Glomerular visceral epithelial cell (primary cell): ENCODE results near the gene RAMACL.
"Not testable (repeated sequence)": the region's sequence is repeated elsewhere in the genome, so short reads cannot be mapped to it uniquely, and the experiment has no call there.

Experiments used
- DNase-seq: peaks from one replicate; pipeline ENCODE4 v3.0.0-alpha.2; 2016; ENCODE audit errors: extremely low spot score

Gene RAMACL

DNA sequence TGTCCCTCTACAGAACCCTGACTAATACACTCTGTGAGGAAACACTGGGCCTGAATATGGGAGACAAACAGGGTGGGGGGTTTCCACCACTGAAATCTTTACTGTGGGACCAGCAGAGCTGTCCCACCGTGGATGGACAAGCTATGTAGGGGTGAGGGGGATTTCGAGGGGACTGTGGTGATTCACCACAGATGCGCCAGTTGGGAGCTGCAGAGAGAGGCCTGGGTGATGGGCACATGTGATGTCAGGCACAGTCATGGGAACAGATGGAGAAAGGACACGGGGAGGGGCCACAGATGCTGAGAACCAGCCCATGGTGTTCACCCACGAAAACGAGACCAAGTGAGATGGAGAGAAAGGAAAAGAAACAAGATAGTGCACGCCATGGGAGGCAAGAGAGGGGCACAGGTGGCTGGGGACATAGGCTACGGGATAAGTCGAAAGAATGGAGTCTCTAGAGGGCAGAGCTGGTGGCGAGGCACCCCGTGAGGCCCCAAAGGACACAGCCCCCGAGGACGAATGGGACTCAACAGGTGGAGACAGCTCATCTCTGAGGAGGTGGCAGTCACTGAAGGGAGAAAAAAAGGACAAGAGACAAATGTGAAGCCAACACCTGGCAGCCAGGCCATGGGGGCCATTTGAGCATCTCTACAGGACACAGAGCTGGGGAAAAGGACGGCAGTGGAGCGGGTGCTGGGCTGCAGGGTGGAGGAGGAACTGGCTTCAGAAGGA is 10.5 kb upstream of the RAMACL start:
- no peak for DNase-seq

DNA sequence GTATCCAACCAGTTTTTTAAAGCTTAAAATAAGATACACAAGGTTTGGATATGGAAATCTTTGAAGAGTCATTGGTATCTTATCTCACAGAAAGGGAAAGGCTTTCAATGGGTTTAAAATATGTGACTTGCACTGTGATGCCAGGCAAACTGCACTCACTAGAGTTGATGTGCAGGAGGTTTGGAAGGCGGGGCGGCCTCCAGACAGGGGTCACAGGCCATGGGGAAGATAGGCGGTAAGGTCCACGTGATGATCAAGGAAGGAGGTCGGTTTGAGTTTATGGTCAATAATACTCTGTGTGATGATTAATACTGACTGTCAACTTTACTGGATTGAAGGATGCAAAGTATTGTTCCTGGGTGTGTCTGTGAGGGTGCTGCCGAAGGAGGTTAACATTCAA is 9.5 kb upstream of the RAMACL start:
- no peak for DNase-seq

DNA sequence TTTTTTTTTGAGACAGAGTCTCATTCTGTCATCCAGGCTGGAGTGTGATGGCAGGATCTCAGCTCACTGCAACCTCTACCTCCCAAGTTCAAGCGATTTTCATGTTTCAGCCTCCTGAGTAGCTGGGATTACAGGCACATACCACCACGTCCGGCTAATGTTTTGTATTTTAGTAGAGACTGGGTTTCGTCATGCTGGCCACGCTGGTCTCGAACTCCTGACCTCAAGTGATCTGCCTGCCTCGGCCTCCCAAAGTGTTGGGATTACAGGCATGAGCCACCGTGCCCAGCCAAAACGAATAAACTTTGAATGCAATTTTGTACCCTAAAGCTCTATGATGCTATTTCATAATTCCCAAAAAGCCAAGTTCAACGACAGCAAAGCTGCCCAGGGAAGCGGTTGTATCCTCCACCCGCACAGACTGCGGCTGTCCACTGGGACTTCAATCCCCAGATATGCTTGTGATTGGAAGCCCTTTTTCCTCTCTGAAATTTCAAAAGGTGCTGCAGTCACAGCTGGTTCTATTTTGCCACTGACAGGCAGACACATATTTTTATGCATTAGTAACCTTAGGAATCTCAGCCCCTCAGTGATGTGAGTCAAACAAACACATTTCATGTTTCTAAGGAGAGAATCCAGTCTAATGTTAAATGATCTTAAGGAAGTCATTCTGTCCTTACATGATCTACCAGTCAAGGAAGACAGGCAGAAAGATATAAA is 8.7 kb upstream of the RAMACL start:
- peak; percentile 87 for DNase-seq

GRCh38 chr6:166592821-166593220 is 6.3 kb upstream of the RAMACL start:
- DNase-seq: peak; percentile 58

DNA sequence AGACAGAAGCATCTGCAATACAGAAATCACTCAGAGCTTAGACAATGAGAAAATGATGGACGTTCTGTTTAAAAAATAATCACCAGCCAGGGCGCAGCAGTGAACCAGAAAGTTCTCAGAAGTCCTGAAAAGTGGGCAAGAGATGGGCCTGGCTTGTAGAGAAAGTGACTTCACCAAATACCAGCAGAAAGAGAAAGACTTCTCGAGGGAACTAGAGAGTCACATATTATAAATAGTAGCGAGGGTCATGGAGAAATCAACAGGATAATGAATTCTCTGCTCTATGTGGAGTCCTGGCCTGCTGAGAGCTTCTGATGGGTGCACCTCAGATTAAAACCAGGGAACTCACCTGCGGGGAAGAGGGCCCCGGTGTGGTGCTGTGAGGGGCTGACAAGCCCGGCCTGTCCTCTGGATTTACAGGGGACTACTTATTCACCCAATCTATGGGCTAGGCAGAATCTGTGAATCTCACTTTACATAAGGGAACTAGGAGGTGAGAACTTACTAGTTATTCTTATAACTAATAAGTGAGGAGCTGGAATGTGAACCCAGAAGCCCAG is 5.6 kb upstream of the RAMACL start:
- no peak for DNase-seq

DNA sequence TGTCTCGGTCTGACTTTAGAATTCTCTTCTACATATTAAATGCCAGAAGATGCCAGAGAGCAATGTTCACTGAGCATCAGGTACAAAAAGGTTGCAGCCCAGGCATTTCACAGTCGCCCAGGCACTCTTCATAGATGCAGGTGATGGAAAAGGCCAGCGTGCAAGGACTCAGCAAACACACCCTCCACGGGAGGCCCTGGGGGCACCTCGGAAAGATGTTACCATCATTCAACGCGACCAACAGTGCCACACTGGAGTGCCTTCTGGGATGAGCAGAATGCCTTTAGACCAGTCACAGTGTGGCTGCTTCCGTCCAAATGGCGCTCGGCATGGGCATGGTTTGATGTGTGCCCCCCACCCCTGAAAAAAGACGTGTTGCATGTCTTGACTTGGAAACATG is 4.5 kb upstream of the RAMACL start:
- DNase-seq: no peak

DNA sequence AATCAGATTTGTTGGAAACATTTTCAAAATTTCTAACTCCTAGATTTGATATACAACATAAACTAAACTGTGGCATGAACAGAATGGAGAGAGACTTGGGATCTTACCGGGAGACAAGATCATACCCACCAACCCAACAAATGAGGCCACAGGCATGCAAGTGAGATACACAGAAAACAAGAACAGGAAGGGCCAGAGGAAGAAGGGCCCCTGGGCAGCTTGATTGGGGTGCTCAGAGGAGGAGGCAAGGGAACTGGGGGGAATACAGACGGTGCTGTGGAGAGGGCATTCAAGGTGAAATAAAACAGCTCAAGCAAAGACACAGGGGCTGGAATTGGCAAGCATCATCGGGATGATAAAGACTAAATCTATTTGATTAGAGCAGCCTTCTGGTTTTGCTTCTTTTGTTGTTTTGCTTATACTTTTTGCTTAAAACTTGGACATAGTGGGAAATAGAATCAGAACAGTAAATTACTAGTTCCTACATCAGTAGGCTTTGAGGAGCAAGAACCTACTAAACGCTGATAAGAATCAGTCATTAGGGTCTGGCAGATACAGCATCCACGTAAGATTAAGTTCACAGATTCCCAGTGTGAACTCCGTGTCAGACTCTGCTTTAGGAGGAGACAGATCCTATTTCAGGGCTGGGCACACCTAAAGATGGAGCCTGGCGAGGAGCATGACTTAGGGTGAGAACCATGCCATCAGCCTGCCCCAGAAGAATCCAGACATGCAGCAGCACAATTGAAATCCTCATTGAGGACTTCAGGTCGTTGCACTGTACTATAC is 3.5 kb upstream of the RAMACL start:
- no peak for DNase-seq

GRCh38 chr6:166589337-166589731 is 2.9 kb upstream of the RAMACL start:
- no peak for DNase-seq

- DNase-seq: peak; percentile 58
Observed at GRCh38 chr6:166588691-166589336, 2.3 kb upstream of the RAMACL start.

DNA sequence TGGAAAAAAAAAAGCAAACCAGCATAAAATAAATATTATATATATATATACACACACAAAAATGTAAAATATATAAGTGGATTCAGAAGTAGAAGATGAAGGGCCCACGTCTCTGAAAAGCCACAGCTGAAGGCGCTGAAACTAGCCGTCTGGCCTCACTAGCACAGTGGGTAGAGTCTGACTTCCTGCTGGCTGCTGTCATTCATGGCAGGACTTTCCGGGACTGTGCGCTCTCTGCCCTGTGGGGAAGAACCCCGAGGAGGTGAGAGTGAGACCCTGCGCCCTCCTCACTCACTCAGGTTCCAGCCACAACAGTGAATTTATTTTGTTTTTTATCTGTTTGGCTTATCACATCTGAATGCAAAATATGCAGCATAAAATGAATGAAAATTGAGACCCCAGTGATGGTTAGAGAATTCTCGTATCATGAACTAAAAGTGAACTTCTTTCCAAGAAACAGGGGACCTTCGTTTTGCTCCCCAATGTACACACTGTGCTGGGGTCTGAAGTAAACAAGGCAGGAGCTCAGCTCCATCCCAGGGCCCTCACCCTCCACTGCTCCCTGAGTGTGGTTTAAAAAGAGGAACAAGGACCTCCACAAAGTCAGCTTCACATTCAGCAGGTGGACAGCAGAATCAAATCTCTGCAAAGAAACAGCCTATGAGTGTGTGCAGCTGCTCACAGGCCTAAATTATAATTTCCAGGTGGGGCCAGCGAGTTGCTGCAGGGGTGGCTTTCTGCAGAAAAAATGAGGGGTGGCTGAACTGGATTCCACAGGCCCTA is 1.3 kb upstream of the RAMACL start:
- DNase-seq: no peak

GRCh38 chr6:166584853-166585429 is 1.5 kb downstream of the RAMACL start:
- no peak for DNase-seq

GRCh38 chr6:166584155-166584554 is 2.3 kb downstream of the RAMACL start:
- no peak for DNase-seq

GRCh38 chr6:166583230-166583965 is 3.1 kb downstream of the RAMACL start:
- no peak for DNase-seq

- DNase-seq: peak; percentile 39
Observed at GRCh38 chr6:166582258-166582657, 4.2 kb downstream of the RAMACL start.

DNA sequence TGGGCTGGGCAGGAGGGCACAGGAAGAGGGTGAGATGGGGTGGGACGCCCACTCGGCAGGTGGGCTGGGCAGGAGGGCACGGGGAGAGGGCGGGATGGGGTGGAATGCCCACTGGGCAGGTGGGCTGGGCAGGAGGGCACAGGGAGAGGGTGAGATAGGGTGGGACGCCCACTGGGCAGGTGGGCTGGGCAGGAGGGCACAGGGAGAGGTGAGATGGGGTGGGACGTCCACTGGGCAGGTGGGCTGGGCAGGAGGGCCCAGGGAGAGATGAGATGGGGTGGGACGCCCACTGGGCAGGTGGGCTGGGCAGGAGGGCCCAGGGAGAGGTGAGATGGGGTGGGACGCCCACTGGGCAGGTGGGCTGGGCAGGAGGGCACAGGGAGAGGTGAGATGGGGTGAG is 4.7 kb downstream of the RAMACL start:
- DNase-seq: not testable (repeated sequence)

- DNase-seq: no peak
Observed at GRCh38 chr6:166581091-166581511, 5.4 kb downstream of the RAMACL start.

- no peak for DNase-seq
Observed at GRCh38 chr6:166580076-166581050, 6.1 kb downstream of the RAMACL start.

GRCh38 chr6:166579237-166579850 is 7.1 kb downstream of the RAMACL start:
- no peak for DNase-seq
